GF-D8 (cell line): ENCODE data around the gene MYOM1.
"Not testable (repeated sequence)": the region's sequence is repeated elsewhere in the genome, so short reads cannot be mapped to it uniquely, and the experiment has no call there.

Experiments
- DNase-seq: peaks from one replicate; lab custom pipeline; 2025; lab: John Stamatoyannopoulos, UW

MYOM1 gene

DNA sequence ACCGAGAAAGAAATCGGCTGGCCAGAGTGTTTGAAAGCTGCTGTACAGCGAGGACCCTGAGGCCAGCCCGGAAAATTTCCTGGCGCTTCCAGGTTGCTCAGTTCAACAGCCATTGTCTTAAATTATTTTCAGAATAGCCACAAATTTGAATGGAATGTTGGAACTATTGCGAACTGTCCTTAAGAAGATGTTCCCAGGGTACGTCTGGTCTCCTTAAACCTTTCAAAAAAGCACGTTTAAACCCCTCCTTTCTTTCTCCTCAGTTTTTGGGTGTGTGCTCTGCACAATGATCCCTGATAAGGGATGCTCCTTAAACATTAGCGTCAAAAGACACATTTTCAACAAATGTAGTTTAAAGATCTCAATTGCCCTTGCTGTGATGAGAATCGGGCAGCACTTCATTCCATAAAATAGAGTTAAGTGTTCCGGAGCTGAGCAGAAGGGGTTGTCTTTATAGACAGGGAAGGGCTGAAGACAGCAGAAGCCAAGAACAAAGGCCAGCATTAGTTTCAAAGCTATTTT, 192.3 kb downstream of the MYOM1 start:
- no peak for DNase-seq

DNA sequence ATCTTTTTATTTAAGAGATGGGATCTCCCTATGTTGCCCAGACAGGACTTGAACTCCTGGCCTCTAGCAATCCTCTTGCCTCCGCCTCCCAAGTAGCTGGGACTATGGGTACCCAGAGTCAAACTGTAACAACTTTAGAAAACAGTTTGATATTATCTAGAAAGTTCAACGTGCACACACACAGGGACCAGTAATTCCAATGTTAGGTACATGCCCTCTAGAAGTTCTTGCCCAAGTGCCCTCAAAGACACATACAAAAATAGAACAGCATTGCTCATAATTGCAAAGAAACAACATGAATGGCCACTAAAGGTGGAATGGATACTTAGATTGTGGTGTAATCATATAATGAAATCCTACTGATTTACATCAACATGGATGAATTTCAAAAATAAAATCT, 194.2 kb downstream of the MYOM1 start:
- no peak for DNase-seq

DNA sequence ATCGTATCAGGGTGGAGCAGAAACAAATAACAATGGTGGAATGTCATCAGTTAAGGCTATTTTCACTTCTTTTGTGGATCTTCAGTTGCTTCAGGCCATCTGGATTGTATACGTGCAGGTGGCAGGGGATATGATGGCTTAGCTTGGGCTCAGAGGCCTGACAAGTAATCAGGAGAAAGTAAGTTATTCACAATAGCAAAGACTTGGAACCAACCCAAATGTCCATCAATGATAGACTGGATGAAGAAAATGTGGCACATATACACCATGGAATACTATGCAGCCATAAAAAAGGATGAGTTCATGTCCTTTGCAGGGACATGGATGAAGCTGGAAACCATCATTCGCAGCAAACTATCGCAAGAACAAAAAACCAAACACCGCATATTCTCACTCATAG, 196.2 kb downstream of the MYOM1 start:
- not testable (repeated sequence) for DNase-seq
